Muscle layer of colon (tissue), 2 donors: Measurements from ENCODE around the gene PCNT.
"Not testable (repeated sequence)": the region's sequence is repeated elsewhere in the genome, so short reads cannot be mapped to it uniquely, and the experiment has no call there.

Experiments used
- H3K27ac ChIP-seq: one replicate; pipeline ENCODE4 v1.7.0; 2013; ENCODE audit warnings: low read depth, mild to moderate bottlenecking, low read length, moderate library complexity
- H3K27me3 ChIP-seq, 2 donors: one replicate each; pipeline ENCODE4 v1.7.0; 2013; ENCODE audit warnings: low read length in 2 of 2, mild to moderate bottlenecking in 2 of 2; ENCODE audit not compliant: insufficient read depth in 2 of 2, control insufficient read depth in 1 of 2
- H3K36me3 ChIP-seq: one replicate; pipeline ENCODE4 v1.7.0; 2013; ENCODE audit warnings: mild to moderate bottlenecking, low read length; ENCODE audit not compliant: insufficient read depth
- H3K4me1 ChIP-seq: one replicate; pipeline ENCODE4 v1.7.0; 2013; ENCODE audit warnings: mild to moderate bottlenecking, low read length; ENCODE audit not compliant: insufficient read depth
- H3K4me3 ChIP-seq, 2 donors: one replicate each; pipeline ENCODE4 v1.7.0; 2013; ENCODE audit warnings: low read length in 2 of 2, low read depth in 1 of 2, mild to moderate bottlenecking in 1 of 2, moderate library complexity in 1 of 2
- H3K9ac ChIP-seq: one replicate; pipeline ENCODE4 v1.7.0; 2013; ENCODE audit warnings: low read length
- H3K9me3 ChIP-seq: one replicate; pipeline ENCODE4 v1.7.0; 2013; ENCODE audit warnings: mild to moderate bottlenecking, low read length
- donor health status: abdominal sarcoma.
- donor health status: Adenocarcinoma of cecum.

Gene PCNT

DNA sequence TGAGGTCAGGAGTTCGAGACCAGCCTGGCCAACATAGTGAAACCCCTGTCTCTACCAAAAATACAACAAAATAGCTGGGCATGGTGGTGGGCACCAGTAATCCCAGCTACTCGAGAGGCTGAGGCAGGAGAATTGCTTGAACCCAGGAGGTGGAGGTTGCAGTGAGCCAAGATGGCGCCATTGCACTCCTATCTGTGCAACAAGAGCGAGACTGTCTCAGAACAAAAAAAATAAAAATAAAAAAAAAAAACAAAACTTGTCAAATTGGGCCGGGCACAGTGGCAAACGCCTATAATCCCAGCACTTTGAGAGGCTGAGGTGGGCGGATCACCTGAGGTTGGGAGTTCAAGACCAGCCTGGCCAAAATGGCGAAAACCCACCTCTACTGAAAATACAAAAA lies 13.7 kb upstream of the PCNT start:
- H3K4me1 ChIP-seq, H3K9ac ChIP-seq, H3K27ac ChIP-seq, H3K9me3 ChIP-seq, H3K27me3 ChIP-seq, H3K4me3 ChIP-seq, H3K36me3 ChIP-seq: not testable (repeated sequence)

DNA sequence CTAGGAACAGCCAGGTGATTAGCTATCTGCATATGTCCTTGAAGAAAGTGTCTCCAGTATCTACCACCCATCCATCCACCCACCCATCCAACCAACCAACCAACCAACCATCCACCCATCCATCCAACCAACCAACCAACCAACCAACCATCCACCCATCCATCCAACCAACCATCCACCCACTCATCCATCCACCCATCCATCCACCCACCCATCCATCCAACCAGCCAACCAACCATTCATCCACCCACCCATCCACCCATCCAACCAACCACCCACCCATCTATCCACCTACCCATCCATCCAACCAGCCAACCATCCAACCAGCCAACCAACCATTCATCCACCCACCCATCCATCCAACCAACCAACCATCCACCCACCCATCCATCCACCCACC lies 12.4 kb upstream of the PCNT start:
- no peaks in the 10 kb centered on the region for H3K4me1 ChIP-seq
- no peak overlapping the region for H3K27ac ChIP-seq
- no peak overlapping the region for H3K9ac ChIP-seq
- no peaks in the 10 kb centered on the region for H3K27me3 ChIP-seq
- H3K9me3 ChIP-seq: no peaks in the 10 kb centered on the region
- no peaks in the 10 kb centered on the region for H3K36me3 ChIP-seq
- no peak overlapping the region for H3K4me3 ChIP-seq

DNA sequence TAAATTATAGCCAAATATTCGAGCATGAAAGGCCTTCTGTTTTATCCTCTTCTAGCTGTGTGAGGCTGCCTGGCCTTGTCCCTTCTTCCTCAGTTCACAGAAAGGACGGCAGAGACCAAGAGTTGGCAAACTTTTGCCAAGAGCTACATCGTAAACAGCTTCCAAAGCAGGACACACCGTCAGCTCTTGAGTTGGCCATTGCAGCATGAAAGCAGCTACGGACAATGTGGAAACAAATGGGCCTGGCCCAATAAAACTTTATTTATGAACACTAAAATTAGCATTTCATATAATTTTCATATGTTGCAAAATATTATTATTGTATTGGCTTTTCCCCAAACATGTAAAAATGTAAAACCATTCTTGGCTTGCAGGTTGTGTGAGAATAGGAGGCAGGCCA lies 11.0 kb upstream of the PCNT start:
- Histone ChIP-seq H3K27ac (no peak overlapping the region), H3K9me3 (no peaks in the 10 kb centered on the region), H3K36me3 (no peaks in the 10 kb centered on the region)

DNA sequence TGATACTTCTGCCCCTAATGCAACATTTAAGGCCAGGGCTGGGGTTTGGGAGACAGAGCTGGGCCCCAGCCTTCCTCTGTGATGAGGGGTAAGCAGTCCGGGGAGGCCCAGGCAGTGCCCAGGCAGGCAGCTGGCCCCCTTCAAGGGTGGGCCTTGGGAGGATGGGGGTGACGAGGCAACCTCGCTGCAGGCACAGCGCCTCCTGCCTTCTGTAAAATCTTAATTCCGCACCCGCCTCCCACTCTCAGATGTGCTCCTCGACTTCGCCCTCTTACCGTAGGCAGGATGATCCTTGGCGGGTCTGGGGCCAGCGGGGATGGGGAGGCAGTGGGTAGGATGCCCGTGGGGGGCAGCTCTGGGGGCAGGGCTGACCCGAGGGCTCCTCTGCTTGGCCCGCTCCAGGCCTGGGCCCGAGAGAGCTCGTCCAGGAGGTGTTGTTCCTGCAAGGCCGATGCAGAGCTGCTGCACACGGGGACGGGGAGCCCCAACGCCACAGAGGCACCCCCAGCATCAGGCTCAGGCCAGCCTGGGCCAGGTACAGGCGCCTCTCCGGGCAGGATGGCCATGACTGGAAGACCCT lies 9.4 kb upstream of the PCNT start:
- H3K27ac ChIP-seq: no peak overlapping the region
- H3K27me3 ChIP-seq: no peaks in the 10 kb centered on the region
- H3K4me3 ChIP-seq: no peak overlapping the region
- H3K4me1 ChIP-seq: no peaks in the 10 kb centered on the region
- no peaks in the 10 kb centered on the region for H3K36me3 ChIP-seq
- no peak overlapping the region for H3K9ac ChIP-seq
- no peaks in the 10 kb centered on the region for H3K9me3 ChIP-seq

More for the DNA sequence above, 11.0 kb upstream of the PCNT start:
- Histone ChIP-seq H3K4me3 (no peak overlapping the region), H3K9ac (no peak overlapping the region), H3K4me1 (no peaks in the 10 kb centered on the region), H3K27me3 (no peaks in the 10 kb centered on the region)

DNA sequence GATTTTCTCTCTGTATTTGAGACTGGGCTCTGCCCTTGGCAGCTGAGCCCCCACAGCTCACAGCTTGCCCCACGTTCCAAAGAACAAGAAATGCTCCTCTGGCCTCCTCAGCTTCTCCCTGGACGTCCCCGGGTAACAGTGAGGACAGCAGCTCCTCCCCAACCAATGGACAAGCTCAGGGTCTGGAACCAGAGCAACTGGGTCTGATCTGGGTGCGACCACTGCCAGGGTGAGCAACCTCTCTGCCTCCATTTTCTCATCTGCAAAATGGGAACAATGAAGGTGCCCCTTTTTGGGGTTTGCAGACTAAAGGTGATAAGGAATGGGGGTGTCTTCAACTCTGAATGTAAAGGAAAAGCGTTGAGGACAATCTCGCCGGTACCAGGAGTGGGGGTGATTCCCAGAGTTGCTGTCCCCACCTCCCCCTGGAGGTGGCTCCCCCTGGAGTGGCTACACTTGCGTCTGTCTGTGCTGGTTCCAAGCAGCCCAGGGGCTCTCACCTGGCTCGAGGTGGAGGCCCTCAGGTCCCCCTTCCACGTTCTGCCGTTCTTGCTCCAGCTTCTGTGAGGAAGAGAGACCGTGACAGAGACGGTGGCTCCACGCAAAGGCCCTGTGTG lies 7.1 kb upstream of the PCNT start:
- Histone ChIP-seq H3K4me3 (no peak overlapping the region), H3K27me3 (no peaks in the 10 kb centered on the region), H3K27ac (no peak overlapping the region), H3K36me3 (no peaks in the 10 kb centered on the region), H3K9me3 (no peaks in the 10 kb centered on the region), H3K9ac (no peak overlapping the region), H3K4me1 (no peaks in the 10 kb centered on the region)

DNA sequence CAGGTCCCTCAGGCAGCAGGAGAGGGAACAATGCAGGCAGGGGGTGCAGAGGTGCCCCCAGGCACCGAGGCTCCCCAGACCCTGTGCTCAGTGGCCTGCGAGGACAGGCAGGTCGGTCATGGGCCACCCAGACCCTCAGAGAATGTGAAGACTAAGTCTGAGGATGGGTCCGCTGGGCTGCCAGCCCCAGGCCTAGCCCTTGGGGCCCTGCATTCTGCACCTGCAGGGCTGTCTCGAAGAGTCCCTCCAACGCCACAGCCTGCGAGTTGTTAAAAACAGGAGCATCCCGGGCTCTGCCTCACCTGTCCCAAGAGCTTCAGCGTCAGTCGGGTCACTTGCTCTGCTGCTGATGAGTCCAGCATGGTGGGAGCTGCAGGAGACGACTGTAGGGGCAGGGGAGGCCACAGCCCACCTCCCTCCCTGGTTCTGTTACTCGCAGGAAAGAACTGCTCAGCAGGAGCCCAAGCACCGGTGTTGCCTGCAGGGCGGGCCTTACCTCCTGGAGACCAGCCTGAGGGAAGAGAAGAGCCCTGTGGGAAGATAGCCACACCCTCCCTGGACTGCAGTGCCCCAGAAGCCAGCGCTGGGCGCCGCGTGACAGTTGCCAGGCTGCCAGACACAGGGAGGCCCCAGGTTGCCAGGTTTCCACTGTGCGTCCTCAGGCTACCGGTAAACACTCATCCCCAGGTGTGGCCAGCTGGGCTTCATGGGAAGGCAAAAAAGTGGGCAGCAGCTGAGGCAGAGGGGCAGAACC lies 6.1 kb upstream of the PCNT start:
- no peak overlapping the region for H3K27ac ChIP-seq
- H3K9ac ChIP-seq: no peak overlapping the region
- no peaks in the 10 kb centered on the region for H3K9me3 ChIP-seq
- H3K4me3 ChIP-seq: no peak overlapping the region
- H3K27me3 ChIP-seq: no peaks in the 10 kb centered on the region
- H3K36me3 ChIP-seq: no peaks in the 10 kb centered on the region
- H3K4me1 ChIP-seq: peaks cover 9% of the 10 kb centered on the region

DNA sequence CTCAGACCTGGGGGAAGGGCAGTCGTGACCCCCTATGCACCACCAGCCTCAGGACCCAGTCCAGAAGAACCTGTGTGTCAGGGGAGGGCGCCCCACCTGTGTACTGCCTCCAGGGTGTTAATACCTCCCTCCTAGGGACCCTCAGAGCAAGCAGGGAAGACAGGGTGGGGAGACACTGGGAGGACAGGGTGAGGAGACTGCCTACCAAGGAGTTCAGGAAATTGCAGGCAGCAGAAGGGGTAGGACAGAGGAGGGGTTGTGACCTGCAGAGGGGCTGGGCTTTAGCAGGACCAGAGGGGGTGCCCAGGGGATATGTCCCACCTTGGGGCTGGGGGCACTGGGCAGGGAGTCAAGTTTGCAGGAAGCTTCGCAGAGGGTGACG lies 5.5 kb upstream of the PCNT start:
- Histone ChIP-seq H3K27ac (no peak overlapping the region), H3K9ac (no peak overlapping the region), H3K36me3 (no peaks in the 10 kb centered on the region), H3K4me1 (peaks cover 13% of the 10 kb centered on the region), H3K9me3 (no peaks in the 10 kb centered on the region), H3K27me3 (no peaks in the 10 kb centered on the region), H3K4me3 (no peak overlapping the region)

DNA sequence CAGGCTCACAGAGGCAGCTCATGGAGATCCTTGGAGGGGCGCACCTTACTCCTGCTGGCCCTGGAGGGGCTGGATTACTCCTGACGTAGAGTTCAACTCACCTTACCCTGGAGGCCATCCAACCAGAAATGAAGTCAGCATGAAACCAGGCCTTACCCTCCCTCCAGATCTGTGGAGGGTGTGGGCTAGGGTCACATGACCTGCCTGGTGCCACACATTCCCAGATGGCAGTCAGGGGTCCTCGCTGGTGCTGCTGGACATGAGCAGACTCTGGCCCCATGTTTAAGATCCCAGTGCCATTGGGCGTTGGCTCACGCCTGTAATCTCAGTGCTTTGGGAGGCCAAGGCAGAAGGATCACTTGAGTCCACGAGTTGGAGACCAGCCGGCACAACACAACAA lies 4.8 kb upstream of the PCNT start:
- H3K4me3 ChIP-seq: no peak overlapping the region
- H3K9me3 ChIP-seq: no peaks in the 10 kb centered on the region
- no peaks in the 10 kb centered on the region for H3K36me3 ChIP-seq
- no peak overlapping the region for H3K9ac ChIP-seq
- no peak overlapping the region for H3K27ac ChIP-seq
- no peaks in the 10 kb centered on the region for H3K27me3 ChIP-seq
- H3K4me1 ChIP-seq: peaks cover 13% of the 10 kb centered on the region

DNA sequence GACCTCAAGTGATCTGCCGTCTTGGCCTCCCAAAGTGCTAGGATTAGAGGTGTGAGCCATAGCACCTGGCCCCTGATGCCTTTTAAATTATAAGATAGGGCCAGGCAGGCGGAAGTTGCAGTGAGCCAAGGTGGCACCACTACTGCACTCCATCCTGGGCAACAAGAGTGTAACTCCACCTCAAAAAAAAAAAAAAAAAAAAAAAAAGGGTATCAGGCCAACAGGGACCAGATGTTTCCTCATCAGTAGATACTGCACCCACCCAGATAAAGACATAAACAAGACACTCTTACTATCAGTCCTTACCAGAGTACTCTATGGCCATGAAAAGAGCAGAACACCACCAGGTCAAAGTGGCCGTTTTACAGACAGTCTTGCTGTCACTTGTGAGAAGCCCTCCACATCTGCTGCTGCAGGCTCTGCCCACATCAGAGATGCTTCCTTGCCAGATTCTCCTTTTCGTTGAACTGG lies 3.6 kb upstream of the PCNT start:
- Histone ChIP-seq H3K27me3 (no peaks in the 10 kb centered on the region), H3K27ac (no peak overlapping the region), H3K36me3 (no peaks in the 10 kb centered on the region), H3K4me3 (no peak overlapping the region), H3K4me1 (peaks cover 15% of the 10 kb centered on the region), H3K9me3 (no peaks in the 10 kb centered on the region), H3K9ac (no peak overlapping the region)

DNA sequence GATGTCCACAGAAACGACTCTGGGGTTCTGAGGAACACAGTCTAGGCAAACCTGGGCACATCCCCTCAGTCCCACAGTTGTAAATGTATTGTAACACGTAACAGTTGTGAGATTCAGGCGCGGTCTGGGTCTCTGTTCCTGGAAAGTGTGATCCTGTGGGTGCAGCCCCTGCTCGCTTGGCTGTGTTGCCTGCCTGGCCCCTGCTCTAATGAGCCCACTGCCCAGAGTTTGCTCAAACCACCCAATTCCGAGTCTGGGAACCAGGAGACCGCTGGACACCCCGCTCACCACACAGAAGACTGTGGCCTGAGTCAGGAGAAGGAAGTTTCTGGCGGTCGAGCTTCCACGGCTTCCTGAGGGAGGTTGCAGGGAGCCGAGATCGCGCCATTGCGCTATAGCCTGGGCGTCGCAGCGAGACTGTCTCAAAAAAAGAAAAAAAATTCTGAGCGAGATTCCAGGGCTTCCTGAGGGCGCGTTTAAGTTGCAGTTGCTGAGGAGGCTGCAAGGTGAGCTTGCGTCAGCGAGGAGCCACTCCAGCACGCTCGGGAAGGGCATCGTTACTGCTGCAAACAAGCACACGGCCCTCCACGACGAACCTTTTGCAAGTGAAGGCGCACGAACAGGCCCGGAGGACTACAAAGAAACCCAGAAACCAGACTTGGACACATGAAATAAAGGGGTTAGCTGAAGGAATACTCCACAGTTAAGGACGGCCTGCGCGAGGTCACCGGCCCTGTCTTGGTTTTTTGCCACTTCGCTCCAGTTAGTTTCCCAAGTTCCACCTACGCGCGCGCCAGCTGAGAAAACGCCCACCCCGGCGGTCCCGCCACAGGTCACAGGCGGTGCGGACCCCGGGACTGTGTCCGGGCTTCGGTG lies 1.4 kb upstream of the PCNT start:
- no peaks in the 10 kb centered on the region for H3K27me3 ChIP-seq
- H3K9ac ChIP-seq: no peak overlapping the region
- no peaks in the 10 kb centered on the region for H3K36me3 ChIP-seq
- peaks cover 20% of the 10 kb centered on the region for H3K4me1 ChIP-seq
- peak overlapping the region; percentile 68 to 83 for H3K4me3 ChIP-seq
- H3K9me3 ChIP-seq: no peaks in the 10 kb centered on the region
- peak overlapping the region; percentile 58 for H3K27ac ChIP-seq

DNA sequence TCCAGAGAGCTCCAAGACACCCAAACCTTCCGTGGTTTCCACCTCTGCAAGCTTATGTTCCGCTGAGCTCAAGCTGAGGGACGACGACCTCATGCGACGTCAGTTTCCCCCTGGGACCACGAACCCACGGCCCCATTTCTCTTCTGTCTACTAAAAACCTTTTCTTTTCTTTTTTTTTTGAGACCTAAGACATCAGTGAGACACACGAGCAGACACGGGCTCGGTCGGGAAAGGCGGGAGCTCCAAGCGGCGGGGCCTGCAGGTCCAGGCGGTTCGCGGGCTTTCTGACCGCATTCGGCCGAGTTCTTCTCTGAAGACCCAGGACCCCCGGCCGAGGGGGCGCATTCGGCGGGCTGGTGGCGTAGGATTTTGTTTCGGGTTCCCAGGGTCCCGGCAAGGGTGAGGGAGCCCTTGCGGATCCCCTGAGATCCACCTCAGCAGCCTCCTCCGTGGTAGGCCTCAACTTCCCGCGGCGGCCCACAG lies 688 bp upstream of the PCNT start:
- Histone ChIP-seq H3K27ac (peak overlapping the region; percentile 58), H3K4me1 (peaks cover 20% of the 10 kb centered on the region), H3K36me3 (no peaks in the 10 kb centered on the region), H3K27me3 (no peaks in the 10 kb centered on the region), H3K9me3 (no peaks in the 10 kb centered on the region), H3K4me3 (peak overlapping the region; percentile 68 to 83), H3K9ac (no peak overlapping the region)
